ENCODE results near the gene ARNT2. TPM values are rescaled to one million over a fixed set of nuclear protein-coding genes. Genes with fewer than 3 reads are reported as not detected.
"Not testable (repeated sequence)": the region's sequence is repeated elsewhere in the genome, so short reads cannot be mapped to it uniquely, and the experiment has no call there.

The ARNT2 gene
- total and polyA plus RNA-seq, 3 donors from 2014 or later, result 34.3 to 58.7 (median 50.2) TPM

DNA sequence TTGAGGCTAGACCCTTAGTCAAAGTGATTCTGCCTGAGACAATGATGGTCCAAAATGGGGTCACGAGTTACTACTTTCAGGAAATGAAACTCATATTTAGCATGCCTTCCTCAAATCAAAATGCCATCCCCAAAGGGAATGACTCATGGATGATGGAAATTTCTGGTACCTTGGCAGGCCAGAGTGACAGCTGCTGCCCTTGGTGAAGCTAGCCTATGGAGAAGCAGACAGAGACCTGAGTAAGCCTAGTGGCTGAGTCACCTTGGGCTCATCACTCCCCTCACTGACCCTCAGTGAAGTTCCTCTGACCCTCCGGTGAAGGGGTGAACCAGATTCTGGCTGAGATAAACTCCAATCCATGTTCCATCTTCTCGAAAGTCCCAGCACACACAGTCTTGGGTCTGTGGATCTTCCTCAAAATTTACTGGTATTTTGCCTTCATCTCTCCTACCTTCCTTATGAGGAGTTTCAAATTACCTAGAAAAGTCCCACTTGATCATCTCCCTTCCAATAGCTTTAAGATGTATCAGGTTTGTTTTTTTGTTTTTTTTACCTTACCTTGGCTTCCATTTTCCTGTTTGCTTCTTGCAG lies 236.4 kb downstream of the ARNT2 start:
- H3K27me3 ChIP-seq, result no peaks in the 10 kb centered on the region

DNA sequence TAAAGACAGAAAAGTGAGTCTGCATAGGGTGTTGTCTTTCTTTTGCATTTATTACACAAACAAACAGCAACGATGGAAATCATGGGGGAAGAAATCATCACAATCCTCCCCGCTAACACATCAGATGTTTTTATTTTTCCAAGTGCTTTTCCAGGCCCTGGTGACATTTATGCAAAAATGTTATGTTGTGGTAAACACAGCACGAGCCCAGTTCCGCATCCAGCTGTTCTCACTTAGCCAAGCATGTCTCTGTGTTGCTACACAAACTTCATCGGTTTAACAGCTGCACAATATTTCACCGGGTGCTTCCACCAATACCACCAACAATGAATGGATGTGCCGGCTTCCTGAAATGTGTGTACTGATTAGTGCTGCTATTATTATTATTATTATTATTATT lies 237.2 kb downstream of the ARNT2 start:
- H3K27me3 ChIP-seq, result no peaks in the 10 kb centered on the region
- DNase-seq, result no peak
- 83 to 92% methylated on average over 7 of the region's 7 CpGs for WGBS, 2 donors
- no peaks in the 10 kb centered on the region for H3K36me3 ChIP-seq (ENCODE audit: low read depth, missing control alignments)
- intact Hi-C loops (cut with DNase I; ENCODE audit: low total_unique reads), result no loop called here
- H3K4me3 ChIP-seq, result no peak overlapping the region
- H3K9me3 ChIP-seq, result no peaks in the 10 kb centered on the region
- H3K4me1 ChIP-seq, result no peaks in the 10 kb centered on the region
- TF ChIP-seq, protein P1, sequence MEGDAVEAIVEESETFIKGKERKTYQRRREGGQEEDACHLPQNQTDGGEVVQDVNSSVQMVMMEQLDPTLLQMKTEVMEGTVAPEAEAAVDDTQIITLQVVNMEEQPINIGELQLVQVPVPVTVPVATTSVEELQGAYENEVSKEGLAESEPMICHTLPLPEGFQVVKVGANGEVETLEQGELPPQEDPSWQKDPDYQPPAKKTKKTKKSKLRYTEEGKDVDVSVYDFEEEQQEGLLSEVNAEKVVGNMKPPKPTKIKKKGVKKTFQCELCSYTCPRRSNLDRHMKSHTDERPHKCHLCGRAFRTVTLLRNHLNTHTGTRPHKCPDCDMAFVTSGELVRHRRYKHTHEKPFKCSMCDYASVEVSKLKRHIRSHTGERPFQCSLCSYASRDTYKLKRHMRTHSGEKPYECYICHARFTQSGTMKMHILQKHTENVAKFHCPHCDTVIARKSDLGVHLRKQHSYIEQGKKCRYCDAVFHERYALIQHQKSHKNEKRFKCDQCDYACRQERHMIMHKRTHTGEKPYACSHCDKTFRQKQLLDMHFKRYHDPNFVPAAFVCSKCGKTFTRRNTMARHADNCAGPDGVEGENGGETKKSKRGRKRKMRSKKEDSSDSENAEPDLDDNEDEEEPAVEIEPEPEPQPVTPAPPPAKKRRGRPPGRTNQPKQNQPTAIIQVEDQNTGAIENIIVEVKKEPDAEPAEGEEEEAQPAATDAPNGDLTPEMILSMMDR (IDR thresholded peaks at IDR 0.05), result no peak
- no peak for TF ChIP-seq POLR2A (IDR thresholded peaks at IDR 0.05)
- H3K27ac ChIP-seq, result no peak overlapping the region

More for the DNA sequence above, 236.4 kb downstream of the ARNT2 start:
- Histone ChIP-seq H3K4me3 (no peak overlapping the region), H3K36me3 (ENCODE audit: low read depth, missing control alignments) (no peaks in the 10 kb centered on the region), H3K27ac (no peak overlapping the region), H3K9me3 (no peaks in the 10 kb centered on the region), H3K4me1 (no peaks in the 10 kb centered on the region)
- 89 to 94% methylated on average over 3 of the region's 3 CpGs for WGBS, 2 donors
- TF ChIP-seq, protein P1 (IDR thresholded peaks at IDR 0.05), result no peak
- no peak for TF ChIP-seq POLR2A (IDR thresholded peaks at IDR 0.05)
- intact Hi-C loops (cut with DNase I; ENCODE audit: low total_unique reads), result no loop called here
- no peak for DNase-seq

DNA sequence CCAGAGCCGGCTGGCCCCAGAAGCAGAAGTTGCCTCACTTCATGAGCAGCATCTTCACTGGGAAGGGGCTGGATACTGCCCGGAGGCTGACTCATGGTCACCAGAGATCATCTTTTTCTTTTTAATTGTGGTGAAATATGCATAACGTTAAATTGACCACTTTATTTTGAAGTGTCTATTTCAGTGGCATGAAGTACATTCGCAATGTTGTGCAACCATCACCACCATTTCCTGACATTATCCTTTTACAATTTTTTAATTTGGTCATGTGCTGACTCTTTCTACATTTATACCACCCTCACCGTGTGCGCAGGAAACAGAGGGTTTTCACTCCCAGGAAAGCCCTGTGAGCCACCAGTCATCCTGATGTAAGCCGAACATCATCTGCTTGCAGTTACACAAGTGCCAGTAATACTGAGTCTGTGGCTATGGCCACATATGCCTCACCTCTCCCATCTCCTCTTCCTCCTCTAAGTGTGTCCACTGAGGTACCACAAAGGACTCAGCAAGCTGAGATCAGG lies 239.3 kb downstream of the ARNT2 start:
- Histone ChIP-seq H3K27ac (no peak overlapping the region), H3K9me3 (no peaks in the 10 kb centered on the region), H3K4me1 (no peaks in the 10 kb centered on the region), H3K36me3 (ENCODE audit: low read depth, missing control alignments) (no peaks in the 10 kb centered on the region), H3K4me3 (no peak overlapping the region), H3K27me3 (no peaks in the 10 kb centered on the region)
- no peak for TF ChIP-seq POLR2A (IDR thresholded peaks at IDR 0.05)
- TF ChIP-seq, protein P1 (IDR thresholded peaks at IDR 0.05), result no peak
- 81 to 83% methylated on average over 7 of the region's 7 CpGs for WGBS, 2 donors
- intact Hi-C loops (cut with DNase I; ENCODE audit: low total_unique reads), result no loop called here
- no peak for DNase-seq

DNA sequence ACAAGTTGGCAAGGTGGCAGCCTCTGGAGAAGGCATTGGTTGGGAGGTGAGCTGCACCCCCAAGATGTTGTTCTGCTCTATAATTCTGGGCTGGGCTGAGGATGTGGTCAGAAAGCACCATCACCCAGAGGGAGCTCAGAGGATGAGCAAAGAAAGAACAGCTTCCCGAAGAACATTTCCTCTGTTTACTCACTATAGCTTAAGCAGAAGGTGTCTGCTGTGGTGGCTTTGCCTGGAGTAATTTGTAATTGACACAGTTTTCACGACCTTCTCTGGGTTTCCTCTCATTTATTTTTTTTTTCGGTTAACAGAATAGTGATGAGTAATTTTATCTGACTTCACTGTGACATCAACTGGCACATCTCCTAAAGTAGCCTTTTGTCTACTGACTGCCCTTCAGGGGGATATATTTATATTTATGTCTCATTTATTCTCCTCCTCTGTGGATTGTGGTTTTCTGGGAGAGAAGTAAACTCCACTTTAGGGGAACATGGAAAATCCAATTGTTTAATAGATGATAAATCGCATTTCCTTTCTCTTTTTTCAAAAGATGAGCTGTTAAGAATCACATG lies 241.4 kb downstream of the ARNT2 start:
- no peak for DNase-seq
- 82 to 83% methylated on average over 4 of the region's 4 CpGs for WGBS, 2 donors

DNA sequence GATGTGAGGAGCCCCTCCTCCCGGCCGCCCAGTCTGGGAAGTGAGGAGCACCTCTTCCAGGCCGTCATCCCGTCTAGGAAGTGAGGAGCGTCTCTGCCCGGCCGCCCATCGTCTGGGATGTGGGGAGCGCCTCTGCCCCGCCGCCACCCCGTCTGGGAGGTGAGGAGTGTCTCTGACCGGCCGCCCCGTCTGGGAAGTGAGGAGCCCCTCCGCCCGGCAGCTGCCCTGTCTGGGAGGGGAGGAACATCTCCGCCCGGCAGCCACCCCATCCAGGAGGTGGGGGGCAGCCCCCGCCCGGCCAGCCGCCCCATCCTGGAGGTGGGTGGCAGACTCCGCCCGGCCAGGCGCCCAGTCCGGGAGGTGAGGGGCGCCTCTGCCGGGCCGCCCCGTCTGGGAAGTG lies 243.2 kb downstream of the ARNT2 start:
- H3K4me3 ChIP-seq, result peak overlapping the region in 1 of 2 donors; percentile 13
- H3K4me1 ChIP-seq; H3K27ac ChIP-seq; intact Hi-C loops (cut with DNase I; ENCODE audit: low total_unique reads); H3K27me3 ChIP-seq; H3K9me3 ChIP-seq; H3K36me3 ChIP-seq (ENCODE audit: low read depth, missing control alignments); DNase-seq: not testable (repeated sequence)
- 80% methylated on average over 30 of the region's 30 CpGs; no CpG with 5 or more reads in 1 of the 2 donors for WGBS, 2 donors

More for the DNA sequence above, 241.4 kb downstream of the ARNT2 start:
- intact Hi-C loops (cut with DNase I; ENCODE audit: low total_unique reads), result no loop called here
- Histone ChIP-seq H3K36me3 (ENCODE audit: low read depth, missing control alignments) (no peaks in the 10 kb centered on the region), H3K27ac (no peak overlapping the region), H3K4me1 (no peaks in the 10 kb centered on the region), H3K9me3 (no peaks in the 10 kb centered on the region), H3K27me3 (no peaks in the 10 kb centered on the region), H3K4me3 (no peak overlapping the region)
- TF ChIP-seq POLR2A (IDR thresholded peaks at IDR 0.05), result no peak
- TF ChIP-seq, protein P1 (IDR thresholded peaks at IDR 0.05), result no peak

Small RNA genes lying within 50 kb of the gene (microRNA-seq; reads per million reads assigned to microRNA genes)
- gene MIR5572 (ENCODE audit: borderline number of aligned reads in 2 of 2, borderline replicate concordance in 1 of 2), result 0 reads per million in 2 donors

Other genes with a start within 250 kb of the ARNT2 start
- gene CTXND1, start 152.2 kb upstream of the ARNT2 start, total RNA-seq, result under 1 TPM in 1 of 2 donors, not detected in 1; 0.06 TPM
- gene CTXND1, start 152.2 kb upstream of the ARNT2 start, polyA plus RNA-seq (ENCODE audit: insufficient read depth, low read depth, low replicate concordance), result 1.6 TPM

All from testis (tissue), 3 donors.